Sigmoid colon (tissue), 7 donors: Measurements from ENCODE around the gene WSB1. TPM values are rescaled to one million over a fixed set of nuclear protein-coding genes. Genes with fewer than 3 reads are reported as not detected.

Source experiments
- DNase-seq: peaks from one replicate; pipeline ENCODE4 v3.0.0-alpha.2; 2019
- H3K27ac ChIP-seq, 4 donors: fragments of 200-600 bp; sonication (generic); one replicate each; pipeline ENCODE4 v1.5.1; 2016 to 2019; ENCODE audit warnings: mild to moderate bottlenecking in 1 of 4
- H3K27me3 ChIP-seq, 3 donors: fragments of 200-600 bp; sonication (generic); one replicate each; pipeline ENCODE4 v1.5.1; 2019; ENCODE audit warnings: mild to moderate bottlenecking in 1 of 3
- H3K36me3 ChIP-seq, 4 donors: fragments of 200-600 bp; sonication (generic); one replicate each; pipeline ENCODE4 v1.5.1; 2016 to 2019
- H3K4me1 ChIP-seq, 4 donors: fragments of 200-600 bp; sonication (generic); one replicate each; pipeline ENCODE4 v1.5.1; 2017 to 2019
- H3K4me3 ChIP-seq, 4 donors: fragments of 200-600 bp; sonication (generic); one replicate each; pipeline ENCODE4 v1.5.1; 2017 to 2019; ENCODE audit warnings: mild to moderate bottlenecking in 2 of 4, moderate library complexity in 1 of 4
- H3K9me3 ChIP-seq, 4 donors: fragments of 200-600 bp in 3 of 4; sonication (generic) in 3 of 4; one replicate each; pipeline versions ENCODE4 v1.5.1 to v1.6.1; 2013 to 2019
- CTCF ChIP-seq, 4 experiments: fragments of 450-650 bp in 3 of 4; fragments of 200-600 bp in 1 of 4; IDR thresholded peaks; one replicate each; pipeline ENCODE4 v1.5.1; 2016 to 2019; ENCODE audit warnings: antibody characterized with exemption in 4 of 4, mild to moderate bottlenecking in 3 of 4, moderate library complexity in 2 of 4
- EP300 ChIP-seq, 4 donors: sonication (generic); formaldehyde crosslinking; IDR thresholded peaks; one replicate each; pipeline ENCODE4 v1.6.1; 2017; ENCODE audit warnings: antibody characterized with exemption in 4 of 4
- POLR2A ChIP-seq, 2 donors: fragments of 450-650 bp; IDR thresholded peaks; one replicate each; pipeline ENCODE4 v1.6.1; 2016; ENCODE audit warnings: antibody characterized with exemption in 2 of 2, mild to moderate bottlenecking in 2 of 2, moderate library complexity in 2 of 2
- POLR2AphosphoS5 ChIP-seq, 4 donors: sonication (generic); formaldehyde crosslinking; IDR thresholded peaks; one replicate each; pipeline ENCODE4 v1.6.1; 2017; ENCODE audit warnings: antibody characterized with exemption in 4 of 4
- WGBS, 2 donors: extraction: QIAGEN DNeasy Blood & Tissue Kit; methylation state at CpG; one replicate each; pipeline ENCODE4 v1.1.7; 2013; 5-methylcytosine and 5-hydroxymethylcytosine counted together
- intact Hi-C: fragments of 100-400 bp; cut with DNase I; formaldehyde crosslinking; loops from one replicate; pipeline ENCODE4 v1.15.1; 2023
- polyA plus RNA-seq, 3 donors: library from polyadenylated mRNA; stranded (reverse); fragments of 200-250 nt; gene quantifications; one replicate each; pipeline ENCODE4 v1.2.3, GENCODE V29; 2013
- total RNA-seq, 4 donors: library from RNA; depleted of rRNA; stranded (reverse); fragments of >200 nt; gene quantifications; one replicate each; pipeline ENCODE4 v1.1.0, GENCODE V29; 2016
- donor health status: healthy with polysubstance abuse.
- donor health status: Bipolar disorder and iron deficiency.
- donor health status: healthy.

Gene WSB1
- total and polyA plus RNA-seq, 7 donors: 23.4 to 240 (median 111) TPM

- H3K4me1 ChIP-seq: peaks cover 0 to 29% (median 22%) of the 10 kb centered on the region in 4 donors
- H3K9me3 ChIP-seq: no peaks in the 10 kb centered on the region
- peak overlapping the region; percentile 87 to 96 (median 92) for H3K27ac ChIP-seq
- no peaks in the 10 kb centered on the region for H3K27me3 ChIP-seq
- TF ChIP-seq EP300 (IDR thresholded peaks at IDR 0.05) (no peak), CTCF (IDR thresholded peaks at IDR 0.05) (no peak), POLR2AphosphoS5 (IDR thresholded peaks at IDR 0.05) (no peak), POLR2A (IDR thresholded peaks at IDR 0.05) (no peak)
- no peak overlapping the region for H3K4me3 ChIP-seq
- no peaks in the 10 kb centered on the region for H3K36me3 ChIP-seq
- no peak for DNase-seq
- 94 to 99% methylated on average over 2 of the region's 2 CpGs for WGBS, 2 donors
- intact Hi-C loops: loop anchor here (2.0 to 5.0 kb wide), 3 partner anchors 105 to 301 kb away; partner anchors contain the start of gene KSR1
These were observed 57.8 kb downstream of the WSB1 start for GRCh38 chr17:27351759-27352158.

- H3K4me1 ChIP-seq: peaks cover 0 to 29% (median 22%) of the 10 kb centered on the region in 4 donors
- 70 to 78% methylated on average over 6 of the region's 6 CpGs for WGBS, 2 donors
- no peaks in the 10 kb centered on the region for H3K27me3 ChIP-seq
- H3K27ac ChIP-seq: peak overlapping the region; percentile 87 to 96 (median 92)
- intact Hi-C loops: loop anchor here (1.0 to 5.0 kb wide), 4 partner anchors 104 to 300 kb away; partner anchors contain the start of gene KSR1
- TF ChIP-seq POLR2AphosphoS5 (IDR thresholded peaks at IDR 0.05) (no peak), CTCF (IDR thresholded peaks at IDR 0.05) (no peak), POLR2A (IDR thresholded peaks at IDR 0.05) (no peak), EP300 (IDR thresholded peaks at IDR 0.05) (no peak)
- no peaks in the 10 kb centered on the region for H3K9me3 ChIP-seq
- DNase-seq: peak; percentile 36
- H3K36me3 ChIP-seq: no peaks in the 10 kb centered on the region
- peak overlapping the region in 2 of 4 donors; percentile 67 to 68 for H3K4me3 ChIP-seq
These were observed 58.6 kb downstream of the WSB1 start for GRCh38 chr17:27352448-27353032.

GRCh38 chr17:27353033-27353460 is 59.1 kb downstream of the WSB1 start:
- H3K36me3 ChIP-seq: no peaks in the 10 kb centered on the region
- whole genome bisulfite sequencing, 2 donors: 52 to 57% methylated on average over 11 of the region's 11 CpGs
- H3K27me3 ChIP-seq: no peaks in the 10 kb centered on the region
- peak overlapping the region; percentile 46 to 68 (median 60) for H3K4me3 ChIP-seq
- no peaks in the 10 kb centered on the region for H3K9me3 ChIP-seq
- no peak for TF ChIP-seq EP300 (IDR thresholded peaks at IDR 0.05)
- no peak for TF ChIP-seq CTCF (IDR thresholded peaks at IDR 0.05)
- TF ChIP-seq POLR2A (IDR thresholded peaks at IDR 0.05): no peak
- TF ChIP-seq POLR2AphosphoS5 (IDR thresholded peaks at IDR 0.05): no peak
- peak; percentile 64 for DNase-seq
- peak overlapping the region; percentile 87 to 96 (median 92) for H3K27ac ChIP-seq
- peaks cover 0 to 29% (median 22%) of the 10 kb centered on the region in 4 donors for H3K4me1 ChIP-seq
- intact Hi-C loops: loop anchor here (1.0 to 5.0 kb wide), 4 partner anchors 104 to 299 kb away; partner anchors contain the start of gene KSR1

GRCh38 chr17:27353461-27354050 is 59.6 kb downstream of the WSB1 start:
- TF ChIP-seq CTCF (IDR thresholded peaks at IDR 0.05) (peak; percentile 6 to 97 (median 46)), POLR2AphosphoS5 (IDR thresholded peaks at IDR 0.05) (peak; percentile 92 to 98 (median 96)), EP300 (IDR thresholded peaks at IDR 0.05) (peak in 2 of 4 donors; percentile 12), POLR2A (IDR thresholded peaks at IDR 0.05) (peak; percentile 77 to 79)
- Histone ChIP-seq H3K9me3 (no peaks in the 10 kb centered on the region), H3K4me1 (peaks cover 0 to 24% (median 18%) of the 10 kb centered on the region in 4 donors), H3K27me3 (no peaks in the 10 kb centered on the region), H3K27ac (peak overlapping the region; percentile 87 to 96 (median 92)), H3K4me3 (peak overlapping the region; percentile 46 to 68 (median 60)), H3K36me3 (no peaks in the 10 kb centered on the region)
- 1% methylated on average over 57 of the region's 57 CpGs for WGBS, 2 donors
- peak; percentile 96 for DNase-seq
- intact Hi-C loops: loop anchor here (1.0 to 5.0 kb wide), 6 partner anchors 31 to 299 kb away; partner anchors contain the start of gene KSR1
